Gastroesophageal sphincter (tissue), 3 donors: Measurements from ENCODE around the gene SMAD3.

Experiments
- CTCF ChIP-seq, 4 experiments: fragments of 200-600 bp in 2 of 4; fragments of 450-650 bp in 2 of 4; sonication (generic) in 1 of 4; IDR thresholded peaks; one replicate each; pipeline ENCODE4 v1.5.1; 2017 to 2019; ENCODE audit warnings: antibody characterized with exemption in 4 of 4, mild to moderate bottlenecking in 2 of 4, moderate library complexity in 2 of 4
- EP300 ChIP-seq: sonication (generic); formaldehyde crosslinking; IDR thresholded peaks from one replicate; pipeline ENCODE4 v1.6.1; 2017; ENCODE audit warnings: antibody characterized with exemption, mild to moderate bottlenecking
- POLR2A ChIP-seq, 2 donors: fragments of 450-650 bp; IDR thresholded peaks; one replicate each; pipeline ENCODE4 v1.6.1; 2017; ENCODE audit warnings: antibody characterized with exemption in 2 of 2, mild to moderate bottlenecking in 2 of 2, moderate library complexity in 1 of 2

- TF ChIP-seq EP300, result no peak
- no peak for TF ChIP-seq CTCF (IDR thresholded peaks at IDR 0.05)
- TF ChIP-seq POLR2A (IDR thresholded peaks at IDR 0.05), result no peak
Measured at GRCh38 chr15:67050522-67051087, 14.8 kb upstream of the SMAD3 start.
